ENCODE data around the gene TCF12. TPM values are rescaled to one million over a fixed set of nuclear protein-coding genes. Genes with fewer than 3 reads are reported as not detected.
A peak's percentile ranks its signal among the peaks of the same experiment; 100 is the strongest.

The TCF12 gene
- total and polyA plus RNA-seq, 8 donors = 7.7 to 67.4 (median 27.3) TPM

DNA sequence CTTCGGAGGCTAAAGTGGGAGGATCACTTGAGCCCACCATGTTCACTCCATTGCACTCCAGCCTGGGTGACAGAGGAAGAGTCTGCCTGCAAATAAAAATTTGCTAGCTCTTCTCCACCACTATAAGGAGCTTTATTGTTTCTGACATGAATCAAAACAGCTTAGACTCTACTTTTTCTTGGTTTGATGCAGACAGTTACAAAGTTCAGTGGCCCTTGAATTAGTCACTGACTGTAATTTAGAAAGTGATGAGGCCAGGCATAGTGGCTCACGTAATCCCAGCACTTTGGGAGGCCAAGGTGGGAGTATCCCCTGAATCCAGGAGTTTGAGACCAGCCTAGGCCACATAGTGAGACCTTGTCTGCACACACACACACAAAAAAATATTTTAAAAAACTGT, 285.5 kb downstream of the TCF12 start:
- intact Hi-C loops (cut with DNase I) = no loop called here
- FAIRE-seq (no peak), DNase-seq (no peak), ATAC-seq (no peak)
- 97 to 98% methylated on average over 2 of the region's 2 CpGs for WGBS, 2 donors
- no peaks in the 10 kb centered on the region for H3K36me3 ChIP-seq
- no peak overlapping the region for H3K27ac ChIP-seq
- TF ChIP-seq, protein P1, sequence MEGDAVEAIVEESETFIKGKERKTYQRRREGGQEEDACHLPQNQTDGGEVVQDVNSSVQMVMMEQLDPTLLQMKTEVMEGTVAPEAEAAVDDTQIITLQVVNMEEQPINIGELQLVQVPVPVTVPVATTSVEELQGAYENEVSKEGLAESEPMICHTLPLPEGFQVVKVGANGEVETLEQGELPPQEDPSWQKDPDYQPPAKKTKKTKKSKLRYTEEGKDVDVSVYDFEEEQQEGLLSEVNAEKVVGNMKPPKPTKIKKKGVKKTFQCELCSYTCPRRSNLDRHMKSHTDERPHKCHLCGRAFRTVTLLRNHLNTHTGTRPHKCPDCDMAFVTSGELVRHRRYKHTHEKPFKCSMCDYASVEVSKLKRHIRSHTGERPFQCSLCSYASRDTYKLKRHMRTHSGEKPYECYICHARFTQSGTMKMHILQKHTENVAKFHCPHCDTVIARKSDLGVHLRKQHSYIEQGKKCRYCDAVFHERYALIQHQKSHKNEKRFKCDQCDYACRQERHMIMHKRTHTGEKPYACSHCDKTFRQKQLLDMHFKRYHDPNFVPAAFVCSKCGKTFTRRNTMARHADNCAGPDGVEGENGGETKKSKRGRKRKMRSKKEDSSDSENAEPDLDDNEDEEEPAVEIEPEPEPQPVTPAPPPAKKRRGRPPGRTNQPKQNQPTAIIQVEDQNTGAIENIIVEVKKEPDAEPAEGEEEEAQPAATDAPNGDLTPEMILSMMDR (IDR thresholded peaks at IDR 0.05) = no peak
- H3K27me3 ChIP-seq = no peaks in the 10 kb centered on the region
- H3K4me3 ChIP-seq = no peak overlapping the region
- no peaks in the 10 kb centered on the region for H3K9me3 ChIP-seq
- peaks cover 0 to 6% (median 0%) of the 10 kb centered on the region in 3 donors for H3K4me1 ChIP-seq

DNA sequence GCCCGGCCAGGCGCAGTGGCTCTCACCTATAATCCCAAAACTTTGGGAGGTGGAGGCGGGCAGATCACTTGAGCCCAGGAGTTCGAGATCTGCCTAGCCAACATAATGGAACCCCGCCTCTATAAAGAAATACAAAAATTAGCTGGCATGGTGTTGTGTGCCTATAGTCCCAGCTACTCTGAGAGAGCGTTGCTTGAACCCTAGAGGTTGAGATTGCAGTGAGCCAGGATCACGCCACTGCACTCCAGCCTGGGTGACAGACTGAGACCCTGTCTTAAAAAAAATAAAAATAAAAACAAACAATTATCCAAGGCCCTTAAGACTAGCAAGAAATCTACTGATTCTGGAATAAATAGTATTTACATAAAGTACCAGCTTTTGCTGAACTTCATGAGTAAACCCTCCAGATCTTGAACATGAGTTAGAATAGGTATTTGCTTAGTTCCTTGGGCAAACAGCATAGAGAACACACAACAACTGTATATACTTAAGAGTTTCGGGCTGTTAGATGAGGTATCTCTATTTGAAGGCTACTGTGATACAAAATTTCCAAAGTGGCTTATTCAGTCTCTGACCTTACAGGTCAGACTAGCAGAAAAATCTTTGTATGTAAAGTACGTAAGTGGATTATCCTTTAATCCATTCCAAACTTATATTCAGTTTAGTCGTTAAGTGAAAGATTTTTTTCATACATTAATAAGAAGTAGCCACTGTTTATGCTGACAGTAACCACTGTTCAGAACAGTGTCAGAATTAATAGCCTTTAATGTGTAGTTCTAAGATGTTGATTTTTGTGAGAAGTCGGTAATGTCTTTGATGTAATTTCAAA, 286.8 kb downstream of the TCF12 start:
- Histone ChIP-seq H3K4me3 (no peak overlapping the region), H3K27ac (no peak overlapping the region), H3K36me3 (no peaks in the 10 kb centered on the region), H3K9me3 (no peaks in the 10 kb centered on the region), H3K27me3 (no peaks in the 10 kb centered on the region), H3K4me1 (peaks cover 0 to 6% (median 0%) of the 10 kb centered on the region in 3 donors)
- TF ChIP-seq, protein P1 (IDR thresholded peaks at IDR 0.05) = no peak
- FAIRE-seq = no peak
- peak in 3 of 4 donors; percentile 49 to 77 (median 55) for ATAC-seq
- 81 to 86% methylated on average over 11 of the region's 11 CpGs for WGBS, 2 donors
- DNase-seq = no peak
- intact Hi-C loops (cut with DNase I) = no loop called here

GRCh38 chr15:57205996-57206395, 287.6 kb downstream of the TCF12 start:
- FAIRE-seq (no peak), DNase-seq (no peak), ATAC-seq (no peak)
- Histone ChIP-seq H3K9me3 (no peaks in the 10 kb centered on the region), H3K4me1 (peaks cover 0 to 6% (median 0%) of the 10 kb centered on the region in 3 donors), H3K36me3 (no peaks in the 10 kb centered on the region), H3K4me3 (no peak overlapping the region), H3K27ac (no peak overlapping the region), H3K27me3 (no peaks in the 10 kb centered on the region)
- intact Hi-C loops (cut with DNase I) = no loop called here
- WGBS, 2 donors = 93 to 99% methylated on average over 3 of the region's 3 CpGs
- TF ChIP-seq, protein P1 (IDR thresholded peaks at IDR 0.05) = no peak

DNA sequence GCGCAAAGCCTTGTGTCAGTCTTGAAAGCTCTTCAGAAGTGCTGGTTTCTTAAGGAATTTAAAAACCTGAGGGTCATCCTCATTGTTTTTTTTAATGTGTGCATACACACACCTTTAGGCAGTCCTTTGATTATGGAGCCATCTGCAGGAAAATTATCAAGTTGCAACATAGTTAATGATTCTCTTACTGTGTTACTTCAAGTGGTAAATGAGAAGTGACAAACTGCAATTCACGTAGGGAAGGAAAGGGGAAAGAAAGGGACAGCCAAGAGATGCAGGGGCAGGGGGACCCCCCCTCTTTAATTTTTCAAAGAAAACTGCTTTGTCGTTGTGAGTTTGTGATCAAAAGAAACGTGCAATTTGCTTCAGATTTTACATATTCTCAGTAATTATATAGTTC, 295.4 kb downstream of the TCF12 start:
- no peaks in the 10 kb centered on the region for H3K27me3 ChIP-seq
- FAIRE-seq (no peak), DNase-seq (no peak), ATAC-seq (peak; percentile 83 to 90 (median 88))
- peaks cover 9 to 33% (median 27%) of the 10 kb centered on the region in 3 donors for H3K4me1 ChIP-seq
- H3K9me3 ChIP-seq = no peaks in the 10 kb centered on the region
- TF ChIP-seq, protein P1 (IDR thresholded peaks at IDR 0.05) = peak in 1 of 4 donors; percentile 22
- intact Hi-C loops (cut with DNase I) = no loop called here
- 13 to 16% methylated on average over 4 of the region's 4 CpGs for WGBS, 2 donors
- no peak overlapping the region for H3K4me3 ChIP-seq
- no peaks in the 10 kb centered on the region for H3K36me3 ChIP-seq
- no peak overlapping the region for H3K27ac ChIP-seq

DNA sequence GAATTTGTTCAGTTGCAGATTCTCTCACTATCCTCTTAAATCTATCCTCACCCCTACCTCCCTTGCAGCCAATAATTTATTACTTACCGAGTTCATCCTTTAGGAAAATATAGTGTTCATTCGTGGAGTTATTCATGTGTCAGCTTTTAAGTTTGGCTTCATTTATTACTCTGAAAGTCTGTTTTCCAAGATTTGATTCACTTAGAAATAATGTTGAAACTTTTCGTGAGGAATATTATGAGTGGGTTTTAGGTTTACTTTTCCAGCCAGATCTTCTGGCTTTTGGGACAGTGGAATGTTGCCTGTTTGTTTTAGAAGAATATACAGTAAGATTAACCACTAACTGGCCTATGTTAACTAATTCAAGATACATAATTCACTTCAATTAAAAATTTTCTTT, 296.9 kb downstream of the TCF12 start:
- WGBS, 2 donors = 21 to 24% methylated on average over 3 of the region's 3 CpGs
- Histone ChIP-seq H3K27me3 (no peaks in the 10 kb centered on the region), H3K27ac (peak overlapping the region in 1 of 4 donors; percentile 24), H3K4me1 (peaks cover 9 to 40% (median 29%) of the 10 kb centered on the region in 3 donors), H3K36me3 (no peaks in the 10 kb centered on the region), H3K4me3 (no peak overlapping the region), H3K9me3 (no peaks in the 10 kb centered on the region)
- ATAC-seq = no peak
- no peak for FAIRE-seq
- no peak for DNase-seq
- intact Hi-C loops (cut with DNase I) = no loop called here
- TF ChIP-seq, protein P1 (IDR thresholded peaks at IDR 0.05) = no peak

All from pancreas (tissue), 10 donors.